Smooth muscle cell (in vitro differentiated cells): Measurements from ENCODE around the gene NOX4. TPM values are rescaled to one million over a fixed set of nuclear protein-coding genes. Genes with fewer than 3 reads are reported as not detected.

Experiments
- DNase-seq: peaks from one replicate; lab custom pipeline; 2025; ENCODE audit not compliant: unreplicated experiment; lab: John Stamatoyannopoulos, UW
- H2AFZ ChIP-seq: fragments of 200-600 bp; sonication (generic); 2 replicates; pipeline ENCODE4 v1.6.0; 2016; ENCODE audit warnings: antibody characterized with exemption, low read depth, mild to moderate bottlenecking
- H3F3A ChIP-seq: fragments of 200-600 bp; sonication (generic); 2 replicates; pipeline ENCODE4 v1.6.0; 2017; ENCODE audit warnings: antibody characterized with exemption, low read depth
- H3K27ac ChIP-seq: fragments of 200-600 bp; sonication (generic); 2 replicates; pipeline ENCODE4 v1.5.1; 2016; ENCODE audit warnings: low read depth, mild to moderate bottlenecking
- H3K27me3 ChIP-seq: fragments of 200-600 bp; sonication (generic); 2 replicates; pipeline ENCODE4 v1.6.1; 2016; ENCODE audit warnings: low read depth, mild to moderate bottlenecking
- H3K36me3 ChIP-seq: fragments of 200-600 bp; sonication (generic); 2 replicates; pipeline ENCODE4 v1.5.1; 2016; ENCODE audit warnings: low read depth
- H3K4me1 ChIP-seq: fragments of 200-600 bp; sonication (generic); 2 replicates; pipeline ENCODE4 v1.5.1; 2016; ENCODE audit warnings: low read depth
- H3K4me2 ChIP-seq: fragments of 200-600 bp; sonication (generic); 2 replicates; pipeline ENCODE4 v1.6.0; 2016; ENCODE audit warnings: mild to moderate bottlenecking
- H3K4me3 ChIP-seq: fragments of 200-600 bp; sonication (generic); 2 replicates; pipeline ENCODE4 v1.5.1; 2016; ENCODE audit warnings: mild to moderate bottlenecking
- H3K79me2 ChIP-seq: fragments of 200-600 bp; sonication (generic); 2 replicates; pipeline ENCODE4 v1.6.0; 2016; ENCODE audit warnings: low read depth, mild to moderate bottlenecking
- H3K9ac ChIP-seq: fragments of 200-600 bp; sonication (generic); 2 replicates; pipeline ENCODE4 v1.6.0; 2016; ENCODE audit warnings: low read depth
- H3K9me3 ChIP-seq: fragments of 200-600 bp; sonication (generic); replicated peaks from 2 replicates; pipeline ENCODE4 v1.5.1; 2016; ENCODE audit warnings: low read depth
- H4K20me1 ChIP-seq: fragments of 200-600 bp; sonication (generic); 2 replicates; pipeline ENCODE4 v1.6.0; 2016; ENCODE audit warnings: low read depth
- WGBS: methylation state at CpG from one replicate; pipeline ENCODE4 v1.1.7; 2016; ENCODE audit warnings: low lambda C conversion rate; 5-methylcytosine and 5-hydroxymethylcytosine counted together
- polyA plus RNA-seq: library from polyadenylated mRNA; unstranded; fragments of >200 nt; fragmentation: Nextera tagmentation; extraction: Ambion mirVana; gene quantifications from 2 replicates; pipeline ENCODE4 v1.2.1, GENCODE V29; 2016
- total RNA-seq: library from RNA; depleted of rRNA; stranded (reverse); fragments of >200 nt; gene quantifications from 2 replicates; pipeline ENCODE4 v1.2.3, GENCODE V29; 2014
- TF ChIP-seq, protein P1 (sequence below): fragments of 200-600 bp; sonication (generic); IDR thresholded peaks from 2 replicates; pipeline ENCODE4 v1.5.1; 2017; ENCODE audit warnings: borderline replicate concordance, mild to moderate bottlenecking, antibody characterized with exemption; ENCODE audit not compliant: insufficient read depth, poor library complexity, severe bottlenecking

Gene NOX4
- total and polyA plus RNA-seq, 2 experiments from 2014 or later: 7.3 to 31.9 TPM

DNA sequence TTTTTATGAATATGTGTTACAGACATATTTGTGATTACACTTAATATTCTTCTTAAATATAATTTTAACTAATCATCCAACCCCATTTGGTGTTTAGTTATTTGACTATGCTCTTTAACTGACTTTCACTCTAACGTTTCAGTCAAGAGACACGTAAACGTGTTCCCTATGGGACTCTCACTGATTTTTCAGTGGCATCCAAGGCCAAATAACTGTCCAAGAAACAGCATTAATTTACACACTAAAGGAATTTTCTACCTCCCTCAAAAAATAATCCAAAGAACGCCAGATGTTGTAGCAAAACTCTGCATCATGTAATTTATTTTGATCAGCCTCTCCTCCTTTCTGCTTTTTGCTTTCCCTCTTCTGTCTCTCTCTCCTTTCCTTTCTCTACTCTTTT, 44.0 kb upstream of the NOX4 start:
- no peaks in the 10 kb centered on the region for H4K20me1 ChIP-seq
- TF ChIP-seq, protein P1, sequence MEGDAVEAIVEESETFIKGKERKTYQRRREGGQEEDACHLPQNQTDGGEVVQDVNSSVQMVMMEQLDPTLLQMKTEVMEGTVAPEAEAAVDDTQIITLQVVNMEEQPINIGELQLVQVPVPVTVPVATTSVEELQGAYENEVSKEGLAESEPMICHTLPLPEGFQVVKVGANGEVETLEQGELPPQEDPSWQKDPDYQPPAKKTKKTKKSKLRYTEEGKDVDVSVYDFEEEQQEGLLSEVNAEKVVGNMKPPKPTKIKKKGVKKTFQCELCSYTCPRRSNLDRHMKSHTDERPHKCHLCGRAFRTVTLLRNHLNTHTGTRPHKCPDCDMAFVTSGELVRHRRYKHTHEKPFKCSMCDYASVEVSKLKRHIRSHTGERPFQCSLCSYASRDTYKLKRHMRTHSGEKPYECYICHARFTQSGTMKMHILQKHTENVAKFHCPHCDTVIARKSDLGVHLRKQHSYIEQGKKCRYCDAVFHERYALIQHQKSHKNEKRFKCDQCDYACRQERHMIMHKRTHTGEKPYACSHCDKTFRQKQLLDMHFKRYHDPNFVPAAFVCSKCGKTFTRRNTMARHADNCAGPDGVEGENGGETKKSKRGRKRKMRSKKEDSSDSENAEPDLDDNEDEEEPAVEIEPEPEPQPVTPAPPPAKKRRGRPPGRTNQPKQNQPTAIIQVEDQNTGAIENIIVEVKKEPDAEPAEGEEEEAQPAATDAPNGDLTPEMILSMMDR: no peak
- WGBS: 88% methylated on average over 4 of the region's 4 CpGs
- H3K9ac ChIP-seq: no peak overlapping the region
- H3K36me3 ChIP-seq: no peaks in the 10 kb centered on the region
- no peak overlapping the region for H3K4me3 ChIP-seq
- H3F3A ChIP-seq: no peaks in the 10 kb centered on the region
- H3K27ac ChIP-seq: no peak overlapping the region
- H3K79me2 ChIP-seq: no peaks in the 10 kb centered on the region
- no peak overlapping the region for H3K4me2 ChIP-seq
- no peaks in the 10 kb centered on the region for H3K27me3 ChIP-seq
- H3K4me1 ChIP-seq: no peaks in the 10 kb centered on the region
- no peaks in the 10 kb centered on the region for H3K9me3 ChIP-seq
- no peak overlapping the region for H2AFZ ChIP-seq
- DNase-seq: no peak

DNA sequence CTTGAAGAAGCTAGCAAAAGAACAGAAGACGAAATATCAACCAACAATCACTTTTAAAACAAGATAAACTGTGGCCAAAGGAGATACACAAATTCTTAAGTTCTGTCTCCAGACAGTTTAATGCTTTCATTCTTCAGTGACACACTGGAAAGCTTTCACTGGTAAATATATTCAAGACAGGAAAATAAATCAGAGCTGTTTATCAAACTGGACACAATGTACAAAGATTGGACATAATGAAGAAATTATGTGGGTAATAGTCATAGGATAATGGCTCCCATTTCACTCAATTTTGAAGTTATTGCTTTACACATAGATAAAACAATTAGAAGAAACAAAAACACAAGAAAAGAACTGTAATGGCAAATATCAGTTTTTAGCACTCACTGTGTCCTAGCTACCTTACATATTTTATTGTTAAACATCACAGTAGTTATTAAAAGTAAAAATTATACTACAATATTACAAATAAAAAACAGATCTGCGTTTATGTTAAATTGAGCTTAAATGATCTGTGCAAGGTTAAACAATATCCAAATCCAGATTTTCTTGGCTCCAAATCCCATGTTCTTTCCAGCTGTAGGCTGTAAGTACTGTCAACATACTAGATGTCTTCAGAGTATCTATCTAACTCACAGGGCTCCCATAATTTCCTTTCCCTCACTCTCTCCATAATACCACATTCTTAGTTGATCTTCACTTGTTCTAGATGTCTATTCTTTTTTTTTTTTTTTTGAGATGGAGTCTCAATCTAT, 38.6 kb upstream of the NOX4 start:
- Histone ChIP-seq H3K27me3 (no peaks in the 10 kb centered on the region), H4K20me1 (no peaks in the 10 kb centered on the region), H3F3A (no peaks in the 10 kb centered on the region), H3K9ac (no peak overlapping the region), H3K4me2 (no peak overlapping the region), H3K36me3 (no peaks in the 10 kb centered on the region), H3K4me3 (no peak overlapping the region), H3K4me1 (no peaks in the 10 kb centered on the region), H3K9me3 (no peaks in the 10 kb centered on the region), H2AFZ (no peak overlapping the region), H3K27ac (no peak overlapping the region), H3K79me2 (no peaks in the 10 kb centered on the region)
- no peak for DNase-seq
- 89% methylated on average over 2 of the region's 2 CpGs for WGBS
- TF ChIP-seq, protein P1: no peak

GRCh38 chr11:89521792-89522191, 30.6 kb upstream of the NOX4 start:
- Histone ChIP-seq H3K9me3 (no peaks in the 10 kb centered on the region), H3K9ac (no peak overlapping the region), H3K36me3 (no peaks in the 10 kb centered on the region), H3K79me2 (no peaks in the 10 kb centered on the region), H2AFZ (no peak overlapping the region), H3F3A (no peaks in the 10 kb centered on the region), H3K4me1 (no peaks in the 10 kb centered on the region), H3K4me3 (no peak overlapping the region), H3K27ac (no peak overlapping the region), H3K4me2 (no peak overlapping the region), H3K27me3 (no peaks in the 10 kb centered on the region), H4K20me1 (no peaks in the 10 kb centered on the region)
- TF ChIP-seq, protein P1: no peak
- DNase-seq: no peak
- WGBS: 81% methylated on average over 1 of the region's 1 CpG

GRCh38 chr11:89521294-89521693, 30.1 kb upstream of the NOX4 start:
- Histone ChIP-seq H3K27ac (no peak overlapping the region), H3K4me2 (no peak overlapping the region), H3F3A (no peaks in the 10 kb centered on the region), H3K36me3 (no peaks in the 10 kb centered on the region), H2AFZ (no peak overlapping the region), H3K79me2 (no peaks in the 10 kb centered on the region), H3K4me1 (no peaks in the 10 kb centered on the region), H3K9me3 (no peaks in the 10 kb centered on the region), H4K20me1 (no peaks in the 10 kb centered on the region), H3K27me3 (no peaks in the 10 kb centered on the region), H3K4me3 (no peak overlapping the region), H3K9ac (no peak overlapping the region)
- TF ChIP-seq, protein P1: no peak
- no peak for DNase-seq
- 91% methylated on average over 2 of the region's 2 CpGs for WGBS
